Left forelimb (tissue), 1 donor: ENCODE results near the gene ABCF2.
A peak's percentile ranks its signal among the peaks of the same experiment; 100 is the strongest.

ENCODE experiments used
- DNase-seq: peaks from one replicate; pipeline ENCODE4 v3.0.0-alpha.2; 2018; ENCODE audit warnings: low spot score

ABCF2 gene

DNA sequence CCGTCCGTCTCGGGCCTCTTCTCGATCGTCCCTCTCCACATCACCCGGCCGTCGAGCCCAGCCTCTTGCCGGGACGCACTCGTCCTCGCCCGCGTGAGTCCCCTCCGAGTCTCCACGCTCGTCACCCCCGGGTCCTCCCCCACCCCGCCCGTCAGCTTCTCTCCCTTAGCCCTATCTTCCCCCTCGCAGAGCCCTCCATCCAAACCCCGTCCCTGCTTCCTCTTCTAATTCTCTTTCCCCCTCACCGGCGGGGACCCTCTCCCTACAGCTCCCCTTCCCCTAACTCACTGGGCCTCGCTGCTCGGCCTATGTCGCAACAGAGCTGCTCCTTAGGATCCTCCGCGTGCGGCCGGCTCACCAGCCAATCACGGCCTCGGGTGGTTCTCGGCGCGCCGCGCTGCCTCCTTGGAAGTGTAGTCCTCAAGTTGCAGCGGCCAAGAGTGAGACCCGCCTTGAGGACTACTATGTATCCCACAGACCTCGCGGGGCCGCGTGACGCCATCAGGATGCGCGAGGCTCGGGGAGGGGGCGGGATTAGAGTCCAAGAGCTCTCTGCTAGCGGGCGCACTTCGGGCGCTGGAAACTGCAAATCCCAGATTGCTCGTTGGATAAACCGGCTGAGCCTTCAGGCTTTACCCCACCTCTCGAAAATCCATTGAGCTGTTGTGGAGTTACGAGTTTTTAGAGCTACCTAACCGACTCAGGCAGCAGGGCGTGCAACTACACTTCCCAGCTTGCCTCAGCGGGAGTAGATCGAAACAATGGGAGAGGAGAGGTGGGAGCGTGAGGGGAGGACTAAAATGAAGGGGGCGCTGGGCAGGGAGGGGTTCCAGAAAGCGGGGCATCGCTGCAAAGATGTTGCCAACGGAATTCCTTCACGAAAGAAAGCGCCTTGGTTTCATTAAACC, at the start of gene ABCF2:
ABCF2 (minus strand) TSS at position 331 of the 908 bp plus-strand sequence. CDS start 747 bp downstream, outside the sequence.
- peak; percentile 100 for DNase-seq

GRCh38 chr7:151275813-151276577, 49.0 kb upstream of the ABCF2 start:
- DNase-seq = no peak

DNA sequence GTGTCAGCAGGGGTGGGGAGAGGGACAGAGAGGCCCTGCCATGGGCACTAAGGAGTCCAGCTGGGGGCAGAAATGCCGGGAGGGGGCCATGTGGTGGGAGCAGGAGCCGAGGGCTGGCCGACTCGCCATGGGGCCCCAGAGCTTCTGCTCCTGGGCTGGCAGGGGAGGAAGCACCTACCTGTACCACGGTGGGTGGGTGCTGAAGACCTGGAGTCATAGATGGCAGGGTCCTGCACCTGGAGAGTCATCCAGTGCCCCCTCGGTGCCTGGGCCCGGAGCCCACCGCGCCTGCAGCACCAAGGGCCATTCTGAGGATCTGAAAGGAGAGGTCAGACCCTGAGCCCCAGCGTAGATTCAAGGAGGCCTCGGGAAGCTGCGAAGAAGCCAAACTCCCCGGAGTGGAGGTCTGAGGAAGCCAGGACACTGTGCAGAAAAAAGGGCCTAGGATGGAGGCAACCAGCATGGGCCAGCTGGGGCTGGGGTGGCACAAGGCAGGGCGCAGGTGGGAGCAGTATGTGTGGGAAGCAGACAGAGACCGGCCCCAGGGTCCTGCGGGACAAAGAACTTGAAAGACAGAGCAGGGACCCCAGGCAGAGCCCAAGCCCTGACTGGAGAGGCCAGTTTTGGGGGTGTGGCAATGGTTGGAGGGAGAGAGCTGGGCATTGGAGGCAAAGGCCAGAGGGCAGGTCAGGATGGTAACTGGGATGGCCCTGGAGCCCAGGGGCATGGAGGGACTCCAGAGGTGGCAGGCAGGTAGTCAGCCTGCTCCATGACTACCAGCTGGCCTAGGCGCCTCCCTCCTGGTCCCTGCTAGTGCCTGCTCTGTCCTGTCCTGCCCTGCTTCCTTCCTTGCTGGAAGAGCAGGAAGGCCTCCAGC, 48.2 kb upstream of the ABCF2 start:
- DNase-seq = no peak

DNA sequence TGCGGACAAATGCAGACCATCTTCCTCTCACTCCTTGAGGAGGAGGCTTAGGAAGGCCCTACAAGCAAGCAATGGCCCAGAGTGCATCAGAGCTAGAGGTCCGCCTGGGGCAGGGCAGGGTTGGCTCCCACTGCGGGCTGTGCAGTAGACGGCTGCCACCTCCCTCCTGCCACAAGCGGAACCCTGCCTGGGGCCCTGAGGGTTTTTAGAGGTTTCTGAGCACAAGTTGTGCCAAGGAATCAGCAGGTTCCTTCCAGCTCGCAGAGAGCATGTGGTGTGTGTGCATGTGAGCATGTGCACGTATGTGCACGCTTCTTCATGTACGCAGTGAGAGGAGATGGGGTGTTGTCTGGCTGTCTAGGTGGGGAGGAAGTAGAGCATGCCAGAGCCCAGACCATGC, 47.4 kb upstream of the ABCF2 start:
- DNase-seq = no peak

DNA sequence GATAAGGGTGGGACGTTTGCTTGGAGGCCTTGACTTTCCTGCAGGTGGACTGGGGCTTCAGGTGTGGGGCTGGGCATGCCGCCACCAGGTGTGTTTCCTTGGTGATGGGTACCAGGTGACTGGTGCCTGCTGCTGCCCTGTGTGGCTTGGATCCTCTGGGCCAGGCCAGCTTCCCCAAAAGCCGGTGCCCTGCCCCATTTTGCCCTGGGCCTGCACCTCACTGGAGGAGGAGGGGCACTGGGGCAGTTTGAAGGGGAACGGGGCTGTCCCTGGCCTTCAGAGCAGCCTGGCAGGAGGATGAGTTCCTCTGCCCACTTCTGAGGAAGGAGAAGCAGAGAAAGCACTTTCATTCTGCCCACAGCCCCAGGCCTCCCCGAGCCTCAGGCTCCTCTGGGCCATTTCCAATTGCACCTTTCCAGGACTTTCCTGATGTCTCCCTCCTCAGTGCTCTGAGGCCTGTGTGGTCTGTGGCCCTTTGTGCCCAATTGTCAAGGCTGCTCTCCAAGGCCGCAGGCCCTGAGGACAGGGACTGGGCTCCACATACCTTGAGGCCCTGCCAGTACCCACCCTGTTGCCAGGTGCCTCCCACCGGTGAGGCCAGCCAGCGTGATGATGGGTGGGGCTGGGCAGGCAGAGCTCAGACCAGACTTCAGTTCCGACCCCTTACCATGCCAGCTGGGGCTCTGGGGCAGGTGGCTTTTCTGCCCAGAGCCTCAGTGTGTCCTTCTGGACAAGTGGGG, 46.8 kb upstream of the ABCF2 start:
- DNase-seq = no peak

DNA sequence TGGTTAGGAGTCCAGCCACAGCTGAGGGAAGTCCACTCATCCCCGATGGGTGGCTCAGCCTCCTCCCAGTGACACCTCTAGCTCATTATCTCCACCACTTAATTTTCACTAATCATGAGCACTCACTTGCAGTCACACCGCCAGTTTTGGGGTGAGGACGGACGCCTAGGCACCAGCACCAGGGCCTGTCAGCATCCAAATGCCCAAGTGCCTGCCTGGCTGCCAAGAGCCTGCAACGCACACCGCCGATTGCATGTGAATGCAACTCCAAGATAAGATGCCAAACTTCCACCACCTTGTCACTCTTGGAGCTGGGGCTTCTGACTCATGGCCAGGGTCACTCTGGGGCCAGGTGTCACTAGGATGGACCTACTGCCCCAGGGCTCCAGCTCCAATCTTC, 45.9 kb upstream of the ABCF2 start:
- DNase-seq = no peak

GRCh38 chr7:151272405-151272804, 45.4 kb upstream of the ABCF2 start:
- no peak for DNase-seq

- DNase-seq = no peak
Observed at GRCh38 chr7:151271699-151272355, 44.8 kb upstream of the ABCF2 start.

GRCh38 chr7:151269511-151269910, 42.5 kb upstream of the ABCF2 start:
- DNase-seq = no peak

DNA sequence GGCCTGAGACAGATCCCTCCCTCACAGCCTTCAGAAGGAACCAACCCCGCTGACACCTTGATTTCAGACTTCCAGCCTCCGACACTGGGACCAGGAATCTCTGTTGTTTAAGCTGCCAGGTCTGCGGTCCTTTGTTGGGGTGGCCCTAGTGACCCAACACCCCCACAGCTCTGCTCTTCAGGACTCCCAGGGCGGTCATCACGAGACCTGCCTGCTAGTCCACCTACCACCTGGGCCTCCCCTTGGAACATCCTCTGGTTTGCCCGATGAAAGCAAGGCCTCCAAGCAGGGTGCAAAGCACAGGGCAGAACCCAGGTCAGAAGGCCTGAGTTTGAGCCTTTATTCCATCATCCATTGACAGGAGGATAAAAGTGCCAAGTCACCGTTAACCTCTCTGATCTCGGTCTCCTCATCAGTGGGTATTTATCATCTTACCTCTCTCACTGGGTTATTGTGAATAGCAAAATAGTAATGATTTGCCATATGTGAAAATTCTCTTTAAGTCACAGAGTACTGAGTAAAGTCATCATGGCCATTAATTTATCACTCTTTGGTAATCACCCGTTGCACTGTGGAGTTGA, 38.4 kb upstream of the ABCF2 start:
- no peak for DNase-seq

DNA sequence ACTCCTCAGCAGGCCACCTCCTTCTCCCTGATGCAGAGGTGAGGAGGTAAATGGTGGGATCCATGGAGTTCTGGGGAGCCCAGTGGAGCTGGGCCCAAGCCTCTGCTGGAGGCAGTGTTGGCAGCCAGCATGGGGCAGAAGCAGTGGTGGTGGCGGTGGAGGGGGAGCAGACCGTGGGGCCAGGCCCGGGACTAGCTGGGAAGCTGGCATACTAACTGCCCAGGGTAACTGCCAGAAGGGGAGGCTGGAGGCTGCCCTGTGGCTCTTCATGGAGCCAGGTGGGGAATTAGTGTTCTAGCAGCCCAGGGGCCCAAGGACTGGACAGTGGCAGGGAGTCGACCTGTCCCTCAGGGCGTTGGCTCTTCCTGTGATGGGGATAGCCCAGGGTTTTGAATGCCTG, 37.6 kb upstream of the ABCF2 start:
- DNase-seq = no peak

DNA sequence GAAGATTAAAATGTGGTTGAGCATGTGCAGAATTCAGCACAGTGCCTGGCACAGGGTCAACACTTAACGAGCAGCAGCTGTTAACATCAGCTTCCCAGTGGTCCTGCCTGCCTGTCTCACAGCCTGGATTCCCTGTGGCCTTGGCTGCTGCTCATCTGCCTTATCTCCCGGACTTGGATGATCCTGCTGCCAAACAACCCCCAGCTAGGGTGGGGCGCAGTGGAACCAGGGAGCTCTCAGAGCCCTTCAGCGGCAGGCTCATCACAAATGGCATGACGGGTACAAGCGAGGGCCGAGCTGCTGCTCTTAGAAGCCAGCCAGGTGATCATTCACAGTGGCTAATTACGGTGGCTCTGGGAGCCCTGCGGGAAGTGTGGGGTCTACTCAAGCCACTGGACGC, 34.5 kb upstream of the ABCF2 start:
- no peak for DNase-seq

DNA sequence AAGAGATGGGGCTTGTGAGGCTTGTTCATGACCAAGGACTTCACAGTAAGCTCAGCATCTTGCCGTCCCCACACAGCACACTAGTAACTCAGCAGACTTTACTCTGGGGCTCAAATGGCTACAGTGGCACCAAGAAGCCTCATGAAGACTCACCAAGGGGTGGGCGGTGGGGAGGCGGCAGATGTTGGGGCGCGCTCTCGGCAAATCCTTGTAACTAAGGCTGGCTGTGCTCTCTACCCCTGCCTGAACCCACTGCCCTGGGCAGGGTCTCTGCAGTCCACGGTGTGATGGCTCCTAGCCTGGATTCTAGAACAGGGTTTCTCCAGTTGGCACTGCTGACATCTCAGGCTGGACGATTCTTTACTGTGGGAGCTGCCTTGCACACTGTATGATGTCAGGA, 33.9 kb upstream of the ABCF2 start:
- no peak for DNase-seq

DNA sequence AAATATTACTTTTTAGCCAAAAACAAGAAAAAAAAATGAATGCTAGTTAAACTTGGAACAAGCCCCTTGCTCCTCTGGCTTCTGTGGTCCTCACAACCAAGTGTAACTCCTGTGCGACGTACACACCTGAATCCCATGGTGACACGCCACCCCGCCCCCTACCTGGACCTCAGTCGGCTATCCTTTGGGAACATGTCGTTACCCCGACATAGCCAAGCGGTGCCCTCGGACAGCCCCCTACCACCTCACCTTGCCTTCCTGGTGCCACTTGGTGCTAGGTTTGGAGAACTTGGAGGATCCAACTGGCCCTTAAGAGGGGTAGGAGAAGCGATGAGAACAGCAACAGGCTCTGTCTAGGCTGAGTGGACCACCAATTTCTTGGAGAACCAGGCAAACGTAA, 33.5 kb upstream of the ABCF2 start:
- DNase-seq = no peak

DNA sequence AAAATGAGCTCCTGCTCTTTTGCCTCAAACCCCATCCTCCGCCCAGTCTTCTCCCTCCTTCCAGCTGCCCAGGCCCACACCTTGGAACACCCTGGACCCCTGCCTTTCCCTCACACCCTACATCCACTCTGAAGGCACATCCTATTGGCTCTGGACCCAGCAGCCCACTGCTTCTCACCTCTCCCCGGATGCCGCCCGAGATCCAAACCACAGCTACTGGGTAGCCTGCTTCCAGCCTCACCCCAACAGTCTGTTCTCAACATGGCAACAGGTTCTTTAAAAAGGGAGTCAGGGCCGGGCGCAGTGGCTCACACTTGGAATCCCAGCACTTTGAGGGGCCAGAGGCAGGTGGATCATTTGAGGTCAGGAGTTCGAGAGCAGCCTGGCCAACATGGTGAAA, 31.0 kb upstream of the ABCF2 start:
- no peak for DNase-seq

DNA sequence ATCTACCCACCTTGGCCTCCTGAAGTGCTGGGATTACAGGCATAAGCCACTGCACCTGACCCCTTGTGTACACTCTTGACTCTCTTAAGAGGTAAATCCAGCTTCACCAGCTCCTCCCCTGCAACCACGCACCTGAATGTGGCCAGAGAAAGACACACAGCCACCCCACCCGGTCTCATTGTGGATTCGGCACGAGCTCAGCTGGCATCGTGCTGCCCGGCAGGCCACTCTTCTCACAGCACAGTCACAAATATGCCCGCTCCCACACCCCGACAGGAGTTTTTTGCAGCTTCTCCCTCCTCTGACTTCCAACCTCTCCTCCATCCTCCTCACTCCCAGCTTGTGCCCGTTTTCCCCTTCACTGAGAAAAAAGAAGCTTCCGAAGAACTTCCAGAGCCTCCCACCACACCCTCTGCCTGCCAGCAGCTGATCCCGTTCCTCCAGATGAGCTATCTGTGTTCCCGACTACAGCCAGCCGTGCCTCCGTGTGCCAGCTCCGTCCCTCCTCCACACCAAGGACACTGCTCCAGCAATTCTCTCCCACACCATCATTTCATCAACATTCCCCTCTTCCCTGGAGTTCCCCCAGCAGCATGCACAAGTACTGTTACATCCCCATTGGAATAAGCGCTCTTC, 29.5 kb upstream of the ABCF2 start:
- DNase-seq = no peak

- DNase-seq = no peak
Observed at GRCh38 chr7:151255390-151255789, 28.4 kb upstream of the ABCF2 start.

DNA sequence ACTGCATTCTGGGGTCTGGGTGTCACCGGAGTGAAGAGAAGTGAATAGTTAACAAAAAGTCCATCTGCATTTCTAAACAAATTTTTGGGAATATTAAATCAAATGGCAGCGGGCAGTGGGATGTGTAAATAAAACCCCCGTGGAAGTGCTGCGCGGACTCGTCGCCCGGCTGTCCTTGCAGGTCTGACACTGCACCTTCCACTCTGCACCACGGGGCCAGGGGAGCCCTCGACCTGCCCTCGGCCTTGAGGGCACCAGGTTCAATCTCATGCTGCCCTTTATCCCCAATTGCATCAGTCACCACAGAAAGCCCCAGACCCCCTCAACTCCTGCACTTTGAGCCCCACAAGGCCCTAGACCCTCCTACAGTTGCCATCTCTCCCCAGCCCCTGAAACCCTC, 27.8 kb upstream of the ABCF2 start:
- no peak for DNase-seq

DNA sequence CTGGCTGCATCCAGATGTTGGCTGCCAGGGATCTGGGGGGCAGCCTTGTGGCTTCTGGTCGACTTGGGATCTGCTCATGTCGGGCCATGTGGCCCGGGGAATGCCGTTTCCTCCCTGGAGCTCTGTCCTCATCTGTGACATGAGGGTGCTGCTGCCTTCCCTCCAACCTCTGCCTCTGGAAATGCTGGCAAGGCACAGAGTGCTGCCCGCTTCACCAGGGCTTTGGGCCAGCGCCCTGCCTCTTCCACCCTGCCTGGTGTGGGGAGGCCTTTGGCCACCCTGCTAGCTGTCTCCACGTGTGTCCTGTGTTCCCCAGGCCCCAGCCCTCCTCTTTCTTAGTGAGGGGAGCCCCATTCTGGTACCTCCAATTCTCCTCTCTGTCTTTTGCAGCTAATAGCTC, 27.3 kb upstream of the ABCF2 start:
- no peak for DNase-seq
